CD4-positive, alpha-beta T cell treated with Interferon alpha-2 for 1 hour (primary cell): ENCODE measurements around the gene DYNLT1.
"Not testable (repeated sequence)": the region's sequence is repeated elsewhere in the genome, so short reads cannot be mapped to it uniquely, and the experiment has no call there.

ENCODE experiments used
- DNase-seq, 2 donors: peaks; one replicate each; pipeline ENCODE4 v3.0.0-alpha.2; 2020 to 2022

DYNLT1 gene

DNA sequence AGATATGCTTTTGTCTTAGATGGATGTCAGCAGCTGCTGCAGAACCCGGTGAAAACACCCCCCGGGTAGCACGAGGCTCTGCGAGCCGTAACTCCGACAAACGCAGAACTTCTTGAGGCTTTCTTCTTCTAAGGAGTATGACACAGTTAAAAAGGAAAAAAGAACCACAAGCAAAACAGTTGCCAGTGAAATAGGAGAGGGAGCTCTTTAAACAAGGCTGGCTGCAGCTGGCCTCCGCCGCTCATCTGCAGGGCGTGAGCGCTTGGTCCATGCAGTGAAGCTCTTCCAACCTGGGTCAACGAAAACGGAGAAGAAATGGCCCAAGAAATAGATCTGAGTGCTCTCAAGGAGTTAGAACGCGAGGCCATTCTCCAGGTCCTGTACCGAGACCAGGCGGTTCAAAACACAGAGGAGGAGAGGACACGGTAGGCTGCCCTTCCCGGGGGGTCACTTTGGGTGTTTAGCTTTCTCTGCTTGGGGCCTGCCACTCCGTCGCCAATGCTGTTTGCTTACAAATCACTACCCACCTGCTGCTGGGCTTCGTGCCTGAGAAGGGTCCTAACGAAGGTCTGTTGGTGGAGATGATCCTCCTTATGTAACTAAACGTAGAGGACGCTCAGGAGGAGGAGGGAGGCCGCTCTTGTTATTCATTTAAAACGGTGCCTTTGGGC, 18.5 kb upstream of the DYNLT1 start:
- DNase-seq: no peak

GRCh38 chr6:158662607-158662953, 18.0 kb upstream of the DYNLT1 start:
- no peak for DNase-seq

DNA sequence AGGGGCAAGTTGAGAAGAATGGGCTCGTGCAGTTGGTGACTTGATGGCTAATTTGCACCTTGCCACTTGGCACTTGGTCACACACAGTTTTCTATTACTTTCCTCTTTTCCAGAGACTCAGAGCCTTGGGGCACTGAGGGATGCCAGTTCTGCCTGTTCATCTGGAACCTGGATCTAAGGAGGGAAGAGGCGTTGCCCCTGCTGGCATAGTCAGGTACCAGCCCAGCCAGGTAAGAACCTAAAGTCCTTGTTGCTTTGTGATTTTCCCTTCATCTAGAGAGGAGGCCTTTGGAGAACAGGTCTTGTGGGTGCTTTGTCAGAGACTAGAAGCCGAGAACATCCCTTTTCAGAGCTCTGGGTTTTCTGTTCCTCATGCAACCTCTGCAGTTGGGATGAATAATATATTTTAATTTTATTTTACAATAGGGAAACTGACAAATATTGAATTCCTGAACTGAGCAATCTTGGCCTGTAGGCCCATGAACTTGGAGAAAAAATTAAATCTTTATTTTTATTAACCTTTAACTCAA, 16.7 kb upstream of the DYNLT1 start:
- DNase-seq: no peak

DNA sequence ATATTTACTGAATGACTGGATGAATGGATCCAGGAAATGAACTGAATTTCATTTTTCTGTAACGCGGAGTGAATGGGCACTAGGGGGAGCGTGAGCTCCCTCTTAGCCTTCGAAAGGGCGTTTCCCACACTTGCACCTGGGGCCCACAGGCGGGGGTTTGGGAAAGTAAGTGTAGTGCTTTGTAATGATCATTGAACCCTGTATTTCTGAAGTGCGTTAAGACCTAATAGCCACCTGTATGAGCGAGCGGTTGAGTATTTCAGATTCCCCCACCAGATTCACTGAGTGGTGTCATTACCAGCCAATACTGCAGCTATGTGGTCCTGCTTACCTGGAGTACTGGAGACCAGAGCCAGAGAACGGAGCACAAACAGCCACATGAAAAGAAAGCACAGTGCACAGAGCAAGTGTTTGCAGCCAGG, 15.8 kb upstream of the DYNLT1 start:
- DNase-seq: peak; percentile 61 to 65

GRCh38 chr6:158656986-158657385, 12.4 kb upstream of the DYNLT1 start:
- DNase-seq: not testable (repeated sequence)

DNA sequence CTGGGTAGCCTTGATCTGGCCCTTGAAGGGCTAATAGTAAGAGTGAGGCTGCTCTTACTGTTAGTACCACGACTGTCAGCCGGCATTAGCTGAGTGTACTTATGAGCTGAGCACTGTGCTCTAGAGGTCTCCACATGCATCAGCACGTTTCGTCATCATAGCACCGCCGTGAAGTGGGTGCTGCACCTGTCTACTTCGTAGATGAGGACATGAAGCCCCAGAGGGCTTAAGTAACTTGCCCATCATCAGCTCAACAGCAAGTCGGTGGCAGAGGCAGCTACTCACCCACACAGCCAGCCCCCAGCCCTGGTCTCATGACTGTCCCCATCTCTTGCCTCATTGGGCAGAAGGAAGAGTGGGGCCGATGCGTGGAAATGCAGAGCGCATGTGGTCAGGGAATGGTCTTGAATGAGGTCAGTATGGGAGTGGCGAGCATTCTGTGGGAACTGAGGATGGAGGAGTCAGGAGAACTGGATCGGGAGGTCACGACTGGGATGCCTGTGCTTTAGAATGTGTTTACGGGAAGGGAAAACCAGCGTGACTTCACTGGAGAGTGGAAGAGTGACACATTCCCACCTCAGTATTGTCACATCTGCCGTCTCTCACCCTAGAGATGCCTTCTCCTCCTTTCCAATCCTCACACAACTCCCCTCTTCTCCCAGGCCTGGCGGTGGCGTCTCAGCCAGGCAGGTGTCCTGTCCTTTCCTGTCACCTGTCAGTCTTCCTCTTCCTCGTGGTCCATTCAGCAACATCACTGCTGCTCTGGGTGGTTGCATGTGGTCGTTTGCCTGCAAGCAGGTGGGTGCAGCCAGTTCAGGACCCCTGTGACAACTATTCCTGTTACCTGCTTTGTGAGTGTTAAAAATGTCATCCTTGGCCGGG, 11.3 kb upstream of the DYNLT1 start:
- no peak for DNase-seq

- no peak for DNase-seq
Measured at GRCh38 chr6:158654960-158655489, 10.5 kb upstream of the DYNLT1 start.

GRCh38 chr6:158654498-158654897, 10.0 kb upstream of the DYNLT1 start:
- DNase-seq: peak in 1 of 2 donors; percentile 62

GRCh38 chr6:158653577-158654354, 9.2 kb upstream of the DYNLT1 start:
- peak; percentile 93 to 95 for DNase-seq

DNA sequence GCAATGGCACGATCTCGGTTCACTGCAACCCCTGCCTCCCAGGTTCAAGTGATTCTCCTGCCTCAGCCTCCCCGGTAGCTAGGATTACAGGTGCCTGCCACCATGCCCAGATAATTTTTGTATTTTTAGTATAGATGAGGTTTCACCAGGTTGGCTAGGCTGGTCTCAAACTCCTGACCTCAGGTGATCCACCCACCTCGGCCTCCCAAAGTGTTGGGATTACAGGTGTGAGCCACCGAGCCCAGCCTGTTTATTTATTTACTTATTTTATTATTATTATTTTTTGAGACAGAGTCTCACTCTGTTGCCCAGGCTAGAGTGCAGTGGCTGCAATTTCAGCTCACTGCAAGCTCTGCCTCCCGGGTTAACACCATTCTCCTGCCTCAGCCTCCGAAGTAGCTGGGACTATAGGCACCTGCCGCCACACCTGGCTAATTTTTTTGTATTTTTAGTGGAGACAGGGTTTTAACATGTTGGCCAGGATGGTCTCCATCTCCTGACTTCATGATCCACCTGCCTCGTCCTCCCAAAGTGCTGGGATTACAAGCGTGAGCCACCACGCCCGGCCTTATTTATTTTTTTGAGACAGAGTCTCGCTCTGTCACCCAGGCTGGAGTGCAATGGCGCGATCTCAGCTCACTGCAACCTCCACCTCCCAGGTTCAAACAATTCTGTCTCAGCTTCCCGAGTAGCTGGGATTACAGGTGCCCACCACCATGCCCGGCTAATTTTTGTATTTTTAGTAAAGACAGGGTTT, 7.6 kb upstream of the DYNLT1 start:
- not testable (repeated sequence) for DNase-seq

GRCh38 chr6:158649289-158650143, 5.0 kb upstream of the DYNLT1 start, which contains the start of gene SYTL3:
SYTL3 (plus strand) TSS chr6:158650054; CDS start chr6:158663269, 13,215 bp downstream.
- DNase-seq: peak; percentile 93

DNA sequence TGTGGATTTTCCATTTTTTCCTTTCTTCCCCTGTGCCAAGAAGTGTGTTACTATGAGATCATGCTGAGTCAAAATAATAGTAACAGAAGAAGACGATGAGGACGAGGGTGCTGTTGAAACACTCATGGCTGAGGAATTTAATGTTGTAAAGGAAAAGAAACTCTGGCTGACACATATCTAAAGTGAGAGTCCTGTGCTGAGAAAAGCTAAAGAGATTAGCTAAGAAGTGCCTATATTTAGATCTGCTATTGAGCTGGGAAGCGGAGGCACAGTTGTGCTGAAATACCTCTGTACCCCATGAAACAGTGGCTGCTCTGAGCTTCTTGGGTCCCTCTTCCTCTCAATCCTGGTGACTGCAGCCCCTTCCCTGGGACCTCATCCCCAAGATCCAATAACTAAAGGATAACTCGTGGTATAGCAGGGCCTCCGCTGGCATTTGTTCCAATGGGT, 4.2 kb upstream of the DYNLT1 start:
- no peak for DNase-seq

DNA sequence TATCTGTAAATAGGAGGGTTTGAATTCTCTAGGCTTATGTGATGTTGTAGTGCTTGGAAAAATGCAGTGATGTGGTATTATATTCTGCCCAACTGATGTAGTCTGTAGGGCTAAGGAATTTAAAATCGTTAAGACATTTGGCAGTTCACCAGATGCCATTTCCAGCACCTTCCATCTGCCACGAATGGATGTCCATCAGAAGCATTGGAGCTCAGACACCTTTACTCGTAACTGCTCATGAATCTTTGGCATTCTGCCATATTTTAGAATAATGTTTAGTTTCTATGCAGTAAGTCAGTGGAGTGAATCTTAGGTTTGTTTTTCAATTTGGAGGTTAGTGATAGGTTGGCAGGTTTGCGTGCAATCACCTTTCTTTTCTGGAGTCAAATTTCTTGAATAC, 3.0 kb upstream of the DYNLT1 start:
- no peak for DNase-seq

DNA sequence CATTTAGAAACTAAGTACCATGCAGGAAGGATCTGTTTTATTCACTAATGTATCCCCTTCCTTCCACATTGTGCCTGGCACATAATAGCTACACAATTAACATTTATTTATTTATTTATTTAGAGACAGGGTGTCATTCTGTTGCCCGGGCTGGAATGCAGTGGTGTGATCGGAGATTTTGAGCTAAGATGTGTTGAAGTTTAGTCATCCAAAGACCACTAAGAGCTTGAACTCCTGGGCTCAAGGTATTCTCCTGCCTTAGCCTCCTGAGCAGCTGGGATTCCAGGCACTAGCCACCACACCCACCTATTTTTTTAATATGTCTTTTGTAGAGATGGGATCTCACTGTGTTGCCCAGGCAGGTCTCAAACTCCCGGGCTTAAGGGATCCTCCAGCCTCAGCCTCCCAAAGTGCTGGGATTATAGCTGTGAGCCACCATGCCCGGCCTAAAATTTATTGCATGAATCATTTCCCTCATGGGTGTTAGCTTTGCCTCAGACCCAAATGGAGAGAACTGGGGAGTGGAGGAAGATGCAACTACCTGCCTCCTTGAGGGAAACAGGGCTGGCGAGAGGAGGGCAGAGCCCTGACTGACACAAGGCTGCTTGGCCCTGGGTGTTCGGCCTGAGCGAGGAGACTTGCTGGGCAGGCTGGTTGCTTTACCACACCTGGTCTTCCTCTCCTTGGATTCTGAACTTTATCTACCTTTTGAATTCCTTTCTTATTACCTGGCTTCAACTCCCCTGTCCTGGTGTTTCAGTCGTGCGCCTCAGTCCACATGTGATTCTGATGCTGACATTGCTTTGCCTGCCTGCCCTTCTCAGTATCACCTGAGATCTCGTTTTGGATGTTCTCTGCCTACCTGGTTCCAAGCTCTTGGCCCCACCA, 1.7 kb upstream of the DYNLT1 start:
- no peak for DNase-seq

DNA sequence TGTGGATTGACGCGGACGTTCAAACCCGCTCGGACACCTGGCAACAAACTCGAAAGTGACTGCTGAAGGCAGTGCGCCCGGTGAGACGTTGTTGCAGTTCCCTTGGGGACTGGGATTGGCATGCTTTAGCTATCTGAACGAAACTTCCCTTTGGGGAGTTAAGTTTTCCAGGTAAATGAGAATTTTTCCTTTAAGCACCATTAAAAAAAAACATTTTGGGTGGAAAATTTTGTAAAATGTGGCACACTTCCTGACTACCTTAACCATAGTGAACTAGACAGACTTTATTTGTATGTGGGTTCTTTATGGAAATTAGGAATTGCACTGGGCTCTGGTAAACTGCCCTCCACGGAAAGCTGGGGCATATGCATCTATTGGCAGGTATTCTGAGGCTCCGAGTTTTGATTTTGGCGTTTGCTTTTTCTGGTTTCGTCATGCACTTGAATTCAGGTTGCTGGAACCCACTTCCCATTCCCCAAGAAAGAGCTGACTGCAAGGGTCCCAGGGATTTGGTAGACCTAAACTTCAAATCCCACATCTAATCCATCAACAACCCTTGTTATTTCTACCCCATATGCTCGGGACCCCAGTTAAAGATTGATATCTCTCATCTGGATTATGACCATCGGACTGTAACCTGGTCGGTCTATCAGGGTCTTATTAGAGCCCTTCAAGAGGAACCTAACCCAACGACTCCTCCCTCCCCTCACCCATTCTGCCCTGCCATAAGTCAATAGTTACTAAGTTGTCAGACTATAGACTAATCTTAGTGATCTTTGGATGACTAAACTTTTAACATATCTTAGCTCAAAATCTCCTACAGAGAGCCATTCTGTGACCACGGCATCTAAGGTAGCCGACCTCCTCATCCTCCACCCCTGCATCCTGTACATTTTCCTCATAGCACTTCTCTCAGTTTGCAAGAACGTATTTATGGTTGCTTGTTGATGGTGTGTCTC, 800 bp upstream of the DYNLT1 start:
- DNase-seq: no peak

DNA sequence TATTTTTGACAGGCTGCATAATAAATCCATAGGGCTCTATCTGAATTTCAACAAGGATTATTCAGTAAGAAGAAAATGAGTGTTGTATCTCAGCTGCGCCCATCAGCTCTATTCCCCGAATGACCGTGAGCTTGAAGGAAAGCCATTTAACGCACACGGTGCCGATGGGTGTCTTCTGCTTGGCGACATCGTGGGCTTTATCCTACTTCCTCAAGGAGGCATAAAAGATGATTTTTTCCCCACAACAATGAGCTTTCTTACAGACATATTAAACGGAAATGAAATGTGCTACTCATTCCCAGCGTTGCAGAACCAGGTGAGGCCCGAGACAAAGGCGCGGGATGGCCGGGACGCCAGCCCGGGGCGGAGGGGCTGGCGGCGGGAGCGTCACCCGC, 710 bp downstream of the DYNLT1 start:
- peak; percentile 29 to 51 for DNase-seq

DNA sequence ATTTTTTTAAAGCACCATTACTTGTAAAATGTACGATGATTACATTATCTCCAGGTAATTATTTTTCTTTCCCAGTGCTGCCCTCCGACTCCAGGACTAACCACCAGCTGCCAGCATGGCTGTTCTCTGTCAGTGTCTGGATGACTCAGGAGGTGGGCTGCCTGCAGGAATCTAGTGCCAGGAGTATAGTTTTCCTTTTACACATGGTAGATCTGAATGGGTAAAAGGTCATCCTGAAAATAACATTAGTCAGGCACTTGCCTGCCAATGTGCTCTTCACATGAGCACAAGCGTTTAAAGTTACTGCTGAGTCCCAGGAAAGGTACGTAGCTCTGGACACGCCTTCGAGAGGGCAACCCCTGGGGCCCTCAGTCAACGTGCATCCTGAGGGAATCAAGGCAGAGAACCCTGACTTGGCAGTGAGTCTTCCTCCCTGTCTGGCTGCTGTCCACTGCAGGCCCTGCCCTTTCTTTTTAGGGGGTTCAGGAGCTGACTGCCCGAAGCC, 2.4 kb downstream of the DYNLT1 start:
- no peak for DNase-seq

GRCh38 chr6:158640519-158640918, 4.0 kb downstream of the DYNLT1 start:
- DNase-seq: no peak
